Mucosa of descending colon (tissue), 3 donors: ENCODE measurements around the gene TADA2B. TPM values are rescaled to one million over a fixed set of nuclear protein-coding genes. Genes with fewer than 3 reads are reported as not detected.
A peak's percentile ranks its signal among the peaks of the same experiment; 100 is the strongest.

Source experiments
- ATAC-seq: fragments of 200-7000 bp; cut with Tn5 transposase; one replicate; pipeline ENCODE4 v1.9.1; 2020; ENCODE audit warnings: mild to moderate bottlenecking, moderate library complexity
- DNase-seq, 3 donors: peaks; one replicate each; pipeline ENCODE4 v3.0.0-alpha.2; 2020
- H3K36me3 ChIP-seq: fragments of 200-600 bp; one replicate; pipeline ENCODE4 v1.8.0; 2021; ENCODE audit warnings: low read depth, mild to moderate bottlenecking
- H3K4me1 ChIP-seq: fragments of 200-600 bp; one replicate; pipeline ENCODE4 v1.8.0; 2021; ENCODE audit warnings: low read depth, mild to moderate bottlenecking
- H3K4me3 ChIP-seq: fragments of 200-600 bp; one replicate; pipeline ENCODE4 v1.8.0; 2021; ENCODE audit warnings: mild to moderate bottlenecking
- H3K9me3 ChIP-seq: fragments of 200-600 bp; one replicate; pipeline ENCODE4 v1.8.0; 2021; ENCODE audit warnings: mild to moderate bottlenecking
- CTCF ChIP-seq: fragments of 200-600 bp; IDR thresholded peaks from one replicate; pipeline ENCODE4 v1.8.0; 2022; ENCODE audit warnings: antibody characterized with exemption, mild to moderate bottlenecking
- intact Hi-C, 2 donors: fragments of 100-400 bp; cut with DNase I in 1 of 2; cut with micrococcal nuclease in 1 of 2; formaldehyde crosslinking; loops; one replicate each; pipeline versions ENCODE4 v1.11.0 to v1.11.1; 2022; cut with DNase I, micrococcal nuclease
- long read RNA-seq, 2 donors: library from polyadenylated mRNA; unstranded; transcript quantifications; one replicate each; pipeline ENCODE4 v2.0.0, GENCODE V29; 2019 to 2021
- total RNA-seq, 3 donors: library from RNA; stranded (reverse); fragmentation: NEBNext Ultra II Directional in 2 of 3; extraction: Animal tissue kit (Norgen Biotek cat#: 25700) in 2 of 3; gene quantifications; one replicate each; pipeline versions ENCODE4 v1.2.1 to v1.2.4, GENCODE V29; 2021 to 2023
- donor health status: DM: no; HTN: no; CAD: no; lungs with moderate emphysema.
- donor health status: DM: no; HTN: no; CAD: no.
- donor health status: DM: no; HTN: yes; CAD: no.

The TADA2B gene
- total RNA-seq, result 10 to 100 TPM; 22.2 to 32.7 (median 27.6) TPM
- long read RNA-seq, donor 1, full-length matches to known transcripts, result 60 of 61 reads
- long read RNA-seq, donor 1, partial matches to known transcripts, result 0 of 61 reads
- long read RNA-seq, donor 1, other reads (novel, unspliced or antisense), result 1 of 61 reads
- long read RNA-seq, donor 2, partial matches to known transcripts, result 0 of 1 reads
- long read RNA-seq, donor 2, other reads (novel, unspliced or antisense), result 0 of 1 reads

- DNase-seq (peak; percentile 66 to 80 (median 77)), ATAC-seq (peak; percentile 52)
- TF ChIP-seq CTCF, result no peak
- Histone ChIP-seq H3K9me3 (no peaks in the 10 kb centered on the region), H3K36me3 (peaks cover 4% of the 10 kb centered on the region), H3K4me1 (peaks cover 33% of the 10 kb centered on the region), H3K4me3 (peak within 1 kb of the TSS; percentile 93)
- intact Hi-C loops, result no loop called here
Measured at GRCh38 chr4:7043284-7044136, at the start of gene TADA2B. Gene TADA2B, plus strand, starts transcription at chr4:7043372. Its CDS starts 208 bp downstream, at chr4:7043580.

- H3K4me1 ChIP-seq, result peaks cover 16% of the 10 kb centered on the region
- no peak overlapping the region for H3K4me3 ChIP-seq
- TF ChIP-seq CTCF, result no peak
- H3K36me3 ChIP-seq, result peaks cover 13% of the 10 kb centered on the region
- intact Hi-C loops, result no loop called here
- no peaks in the 10 kb centered on the region for H3K9me3 ChIP-seq
- ATAC-seq, result no peak
- DNase-seq, result no peak
Measured at GRCh38 chr4:6996481-6996880, 46.7 kb upstream of the TADA2B start.

- DNase-seq (peak in 1 of 3 donors; percentile 33), ATAC-seq (peak; percentile 83)
- Histone ChIP-seq H3K4me1 (no peaks in the 10 kb centered on the region), H3K4me3 (no peak overlapping the region), H3K9me3 (no peaks in the 10 kb centered on the region), H3K36me3 (peaks cover 13% of the 10 kb centered on the region)
- TF ChIP-seq CTCF, result no peak
- intact Hi-C loops, result no loop called here
Measured at GRCh38 chr4:6999172-7000086, 43.7 kb upstream of the TADA2B start.

GRCh38 chr4:7000421-7001176, 42.6 kb upstream of the TADA2B start:
- no peak for ATAC-seq
- DNase-seq, result peak in 1 of 3 donors; percentile 12
- intact Hi-C loops, result no loop called here
- Histone ChIP-seq H3K9me3 (no peaks in the 10 kb centered on the region), H3K4me1 (no peaks in the 10 kb centered on the region), H3K36me3 (peaks cover 13% of the 10 kb centered on the region), H3K4me3 (no peak overlapping the region)
- no peak for TF ChIP-seq CTCF

GRCh38 chr4:7001271-7001670, 41.9 kb upstream of the TADA2B start:
- TF ChIP-seq CTCF, result no peak
- ATAC-seq (no peak), DNase-seq (no peak)
- no peak overlapping the region for H3K4me3 ChIP-seq
- H3K4me1 ChIP-seq, result no peaks in the 10 kb centered on the region
- intact Hi-C loops, result no loop called here
- H3K36me3 ChIP-seq, result peaks cover 13% of the 10 kb centered on the region
- H3K9me3 ChIP-seq, result no peaks in the 10 kb centered on the region
